NCI-H748 treated with DMSO at 0.1 percent for 48 hours (cell line): ENCODE data around the gene MYBPHL.

ENCODE experiments used
- DNase-seq: peaks from one replicate; lab custom pipeline; 2025; lab: John Stamatoyannopoulos, UW

MYBPHL gene

GRCh38 chr1:109252893-109253802 lies 53.7 kb downstream of the MYBPHL start:
- no peak for DNase-seq

- no peak for DNase-seq
Observed at GRCh38 chr1:109252167-109252892, 54.5 kb downstream of the MYBPHL start.

GRCh38 chr1:109251277-109252166 lies 55.3 kb downstream of the MYBPHL start:
- DNase-seq = no peak

GRCh38 chr1:109250454-109251276 lies 56.1 kb downstream of the MYBPHL start:
- no peak for DNase-seq

- no peak for DNase-seq
Observed at GRCh38 chr1:109249654-109250401, 57.0 kb downstream of the MYBPHL start.

GRCh38 chr1:109248797-109249629 lies 57.8 kb downstream of the MYBPHL start, which contains the start of gene CELSR2:
Gene CELSR2, plus strand, starts transcription at chr1:109249539. Its CDS starts 541 bp downstream, at chr1:109250080.
- DNase-seq = peak; percentile 35

- DNase-seq = no peak
Observed at GRCh38 chr1:109248444-109248796, 58.4 kb downstream of the MYBPHL start.

GRCh38 chr1:109247401-109248365 lies 59.1 kb downstream of the MYBPHL start:
- no peak for DNase-seq

GRCh38 chr1:109246141-109246551 lies 60.7 kb downstream of the MYBPHL start:
- no peak for DNase-seq

- no peak for DNase-seq
Observed at GRCh38 chr1:109243860-109244552, 62.8 kb downstream of the MYBPHL start.

GRCh38 chr1:109243221-109243620 lies 63.6 kb downstream of the MYBPHL start:
- DNase-seq = no peak

GRCh38 chr1:109242387-109242786 lies 64.4 kb downstream of the MYBPHL start:
- no peak for DNase-seq
